Fibroblast of pulmonary artery (primary cell): ENCODE measurements around the gene PTPRJ.

Experiments used
- DNase-seq: peaks from one replicate; pipeline ENCODE4 v3.0.0-alpha.2; 2010; ENCODE audit warnings: low read depth
- H3K4me3 ChIP-seq: replicated peaks from 2 replicates; pipeline ENCODE4 v1.5.1; 2011; ENCODE audit warnings: low read depth, mild to moderate bottlenecking, control low read depth, low read length, moderate library complexity
- TF ChIP-seq, protein P1 (sequence below): IDR thresholded peaks from 2 replicates; pipeline ENCODE4 v1.5.1; 2011; ENCODE audit warnings: mild to moderate bottlenecking, control low read depth, low read length, inconsistent platforms; ENCODE audit errors: missing control alignments

The PTPRJ gene

DNA sequence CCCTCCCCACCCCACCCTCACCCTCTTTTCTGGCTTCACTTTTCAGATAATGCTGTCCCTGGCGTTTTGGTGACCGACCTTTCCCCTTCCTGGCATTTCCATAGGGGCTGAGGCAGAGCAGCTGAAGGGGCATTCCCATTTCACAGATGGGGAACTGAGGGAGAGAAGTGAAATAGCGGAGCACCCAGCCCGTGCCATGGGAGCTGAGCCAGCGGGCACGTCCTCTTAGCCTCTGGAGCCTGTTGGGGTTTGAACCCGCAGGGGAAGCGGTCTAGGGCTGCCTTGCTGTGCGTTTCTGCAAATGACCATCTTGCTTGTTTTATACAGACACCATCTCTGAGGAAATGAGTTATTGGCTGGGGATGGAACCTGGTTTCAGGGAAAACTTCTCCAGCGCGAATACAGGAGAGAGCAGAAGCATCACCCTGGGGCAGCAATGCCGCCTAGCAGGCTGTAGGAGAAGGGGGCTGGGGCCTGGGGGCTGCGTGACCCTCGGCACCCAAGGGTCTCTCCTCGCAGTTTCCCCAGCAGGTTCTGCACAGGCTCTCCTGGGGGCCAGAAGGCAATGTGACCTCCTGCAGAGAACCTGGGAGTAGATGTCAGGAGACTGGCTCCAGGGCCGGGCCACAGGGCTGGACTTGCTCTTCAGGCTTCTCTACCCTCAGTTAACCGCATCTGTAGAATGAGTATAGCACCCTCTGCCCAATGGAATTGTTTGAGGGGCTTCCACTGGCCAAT lies 1.5 kb downstream of the PTPRJ start:
- DNase-seq = no peak
- peak overlapping the region; percentile 66 for H3K4me3 ChIP-seq
- TF ChIP-seq, protein P1, sequence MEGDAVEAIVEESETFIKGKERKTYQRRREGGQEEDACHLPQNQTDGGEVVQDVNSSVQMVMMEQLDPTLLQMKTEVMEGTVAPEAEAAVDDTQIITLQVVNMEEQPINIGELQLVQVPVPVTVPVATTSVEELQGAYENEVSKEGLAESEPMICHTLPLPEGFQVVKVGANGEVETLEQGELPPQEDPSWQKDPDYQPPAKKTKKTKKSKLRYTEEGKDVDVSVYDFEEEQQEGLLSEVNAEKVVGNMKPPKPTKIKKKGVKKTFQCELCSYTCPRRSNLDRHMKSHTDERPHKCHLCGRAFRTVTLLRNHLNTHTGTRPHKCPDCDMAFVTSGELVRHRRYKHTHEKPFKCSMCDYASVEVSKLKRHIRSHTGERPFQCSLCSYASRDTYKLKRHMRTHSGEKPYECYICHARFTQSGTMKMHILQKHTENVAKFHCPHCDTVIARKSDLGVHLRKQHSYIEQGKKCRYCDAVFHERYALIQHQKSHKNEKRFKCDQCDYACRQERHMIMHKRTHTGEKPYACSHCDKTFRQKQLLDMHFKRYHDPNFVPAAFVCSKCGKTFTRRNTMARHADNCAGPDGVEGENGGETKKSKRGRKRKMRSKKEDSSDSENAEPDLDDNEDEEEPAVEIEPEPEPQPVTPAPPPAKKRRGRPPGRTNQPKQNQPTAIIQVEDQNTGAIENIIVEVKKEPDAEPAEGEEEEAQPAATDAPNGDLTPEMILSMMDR = no peak

DNA sequence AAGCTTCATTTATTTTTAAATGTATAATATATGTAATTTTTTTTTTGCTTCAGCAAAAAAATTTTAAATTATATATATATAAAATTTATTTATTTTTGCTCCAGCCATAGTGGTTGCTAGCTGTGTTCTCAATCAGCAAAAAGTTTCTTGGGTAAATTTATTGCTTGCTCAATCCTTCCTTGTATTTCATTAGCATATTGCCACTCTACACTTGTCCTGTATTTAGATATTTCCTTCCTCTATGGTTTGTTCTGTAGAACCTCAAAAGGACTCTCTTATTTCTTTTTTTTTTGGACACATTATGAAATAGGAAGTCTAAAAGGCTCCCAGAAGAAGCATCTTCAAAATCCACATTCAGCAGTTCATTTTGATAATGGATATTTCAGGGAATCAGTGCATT lies 2.3 kb downstream of the PTPRJ start:
- DNase-seq = no peak
- TF ChIP-seq, protein P1 = no peak
- no peak overlapping the region for H3K4me3 ChIP-seq

DNA sequence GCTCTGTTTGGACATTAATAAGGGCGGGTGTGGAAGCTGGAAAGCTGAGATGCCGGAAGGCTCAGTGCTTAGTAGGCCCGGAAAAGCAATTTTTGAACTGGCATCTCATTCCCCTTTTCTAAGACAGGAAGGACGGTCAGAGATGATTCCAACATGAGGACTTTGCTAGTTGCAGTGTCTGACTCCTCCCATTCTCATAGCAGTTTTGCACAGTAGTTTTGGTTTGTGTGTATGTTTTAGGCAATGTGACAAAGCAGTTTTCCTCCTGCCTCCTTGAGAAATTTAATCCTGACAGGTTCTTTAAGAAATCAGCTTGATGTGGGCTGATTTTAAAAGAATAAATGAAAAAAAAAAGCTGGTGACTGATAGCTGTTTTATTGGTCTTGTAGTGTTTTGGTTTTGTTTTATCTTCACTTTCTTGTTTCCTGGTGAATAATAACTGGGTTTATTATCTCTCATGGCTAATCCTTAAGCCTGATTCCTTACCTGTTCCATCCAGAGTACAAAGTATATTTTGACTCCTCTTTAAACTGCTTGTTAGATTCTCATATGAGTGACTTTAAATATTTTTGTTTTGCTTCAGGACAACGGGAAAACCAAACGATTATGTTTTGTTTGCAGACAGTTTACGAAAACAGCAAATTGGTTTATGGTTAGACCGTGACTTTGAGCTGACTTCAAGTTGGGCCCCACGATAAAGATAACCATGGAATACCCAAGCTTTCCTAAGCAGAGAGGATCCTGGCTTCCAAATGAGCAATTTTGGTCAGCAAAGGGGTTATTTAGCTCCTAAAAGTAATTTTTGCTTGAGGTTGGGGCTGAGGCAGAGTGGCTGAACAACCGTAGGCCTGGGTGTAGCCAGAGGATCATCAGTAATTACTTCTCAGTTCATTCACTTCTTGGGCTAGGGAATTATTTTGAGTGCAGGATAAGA lies 3.4 kb downstream of the PTPRJ start:
- TF ChIP-seq, protein P1 = no peak
- no peak overlapping the region for H3K4me3 ChIP-seq
- peak; percentile 52 for DNase-seq

DNA sequence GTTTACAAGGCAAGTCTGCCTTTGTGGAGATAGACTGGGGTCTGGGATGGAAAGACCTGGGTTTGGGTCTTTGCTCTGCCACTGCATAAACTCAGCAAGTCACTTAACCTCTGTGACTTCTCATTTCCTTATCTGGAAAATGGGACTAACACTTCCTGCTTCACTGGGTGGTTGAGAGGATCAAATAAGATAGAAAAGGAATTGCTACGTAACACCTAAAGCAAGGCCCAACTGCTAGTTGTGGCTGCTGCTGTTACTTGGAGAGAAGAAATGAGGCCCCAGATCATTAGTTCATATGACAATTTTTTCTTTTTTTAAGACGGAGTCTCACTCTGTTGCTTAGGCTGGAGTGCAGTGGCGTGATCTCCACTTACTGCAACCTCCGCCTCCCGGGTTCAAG lies 5.9 kb downstream of the PTPRJ start:
- DNase-seq = no peak
- TF ChIP-seq, protein P1 = no peak
- no peak overlapping the region for H3K4me3 ChIP-seq

DNA sequence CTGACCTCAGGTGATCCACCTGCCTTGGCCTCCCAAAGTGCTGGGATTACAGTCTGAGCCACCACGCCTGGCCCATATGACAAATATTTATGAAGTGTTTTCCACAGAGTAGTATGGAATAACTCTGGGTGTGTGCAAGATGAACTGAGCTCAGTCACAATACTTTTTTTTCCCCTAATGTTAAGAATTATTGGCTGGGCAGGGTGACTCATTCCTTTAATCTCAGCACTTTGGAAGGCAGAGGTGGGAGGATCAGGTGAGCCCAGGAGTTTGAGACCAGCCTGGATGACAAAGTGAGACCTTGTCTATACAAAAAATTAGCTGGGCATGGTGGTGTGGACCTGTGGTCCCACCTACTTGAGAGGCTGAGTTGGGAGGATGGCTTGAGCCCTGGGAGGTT lies 6.4 kb downstream of the PTPRJ start:
- TF ChIP-seq, protein P1 = no peak
- no peak for DNase-seq
- no peak overlapping the region for H3K4me3 ChIP-seq

DNA sequence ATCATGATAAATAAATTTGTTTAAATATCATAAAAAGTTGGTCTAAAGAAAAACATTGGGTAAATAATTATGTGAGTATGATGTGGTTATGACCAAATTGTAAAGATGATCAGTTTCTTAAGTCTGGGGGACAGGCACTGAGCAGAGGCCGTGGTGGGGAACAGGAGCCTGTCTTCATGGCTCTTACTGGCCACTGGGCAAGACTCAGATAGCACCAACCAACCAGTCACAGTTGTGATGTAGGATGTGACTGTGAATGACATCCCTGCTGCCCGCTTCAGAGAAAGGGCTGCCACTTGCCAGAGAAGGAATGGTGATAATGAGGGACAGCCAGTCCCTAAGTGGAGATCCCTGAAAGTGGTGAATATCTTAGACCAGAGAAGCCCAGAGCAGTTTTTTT lies 7.0 kb downstream of the PTPRJ start:
- TF ChIP-seq, protein P1 = no peak
- DNase-seq = no peak
- H3K4me3 ChIP-seq = no peak overlapping the region
